Dendritic cell treated with granulocyte-macrophage colony-stimulating factor and Interleukin-4, amounts not matched to agents 40 ng/mL and 50 ng/mL, for 4 days (primary cell): Measurements from ENCODE around the gene SLC9A7.

ENCODE experiments used
- H3K27ac Mint-ChIP-seq: one replicate; pipeline ENCODE4 v1.8.0; 2022; ENCODE audit warnings: mild to moderate bottlenecking, mixed read lengths
- H3K27me3 Mint-ChIP-seq: one replicate; pipeline ENCODE4 v1.8.0; 2022; ENCODE audit warnings: mild to moderate bottlenecking, mixed read lengths
- H3K36me3 Mint-ChIP-seq: one replicate; pipeline ENCODE4 v1.8.0; 2022; ENCODE audit warnings: low read depth, mixed read lengths
- H3K4me1 Mint-ChIP-seq: one replicate; pipeline ENCODE4 v1.8.0; 2022; ENCODE audit warnings: low read depth, mixed read lengths
- H3K4me3 Mint-ChIP-seq: one replicate; pipeline ENCODE4 v1.8.0; 2022; ENCODE audit warnings: mild to moderate bottlenecking, moderate library complexity, mixed read lengths
- H3K9me3 Mint-ChIP-seq: one replicate; pipeline ENCODE4 v1.8.0; 2022; ENCODE audit warnings: mixed read lengths
- intact Hi-C: fragments of 100-400 bp; cut with micrococcal nuclease; formaldehyde crosslinking; loops from one replicate; pipeline ENCODE4 v1.15.0; 2022

Gene SLC9A7

DNA sequence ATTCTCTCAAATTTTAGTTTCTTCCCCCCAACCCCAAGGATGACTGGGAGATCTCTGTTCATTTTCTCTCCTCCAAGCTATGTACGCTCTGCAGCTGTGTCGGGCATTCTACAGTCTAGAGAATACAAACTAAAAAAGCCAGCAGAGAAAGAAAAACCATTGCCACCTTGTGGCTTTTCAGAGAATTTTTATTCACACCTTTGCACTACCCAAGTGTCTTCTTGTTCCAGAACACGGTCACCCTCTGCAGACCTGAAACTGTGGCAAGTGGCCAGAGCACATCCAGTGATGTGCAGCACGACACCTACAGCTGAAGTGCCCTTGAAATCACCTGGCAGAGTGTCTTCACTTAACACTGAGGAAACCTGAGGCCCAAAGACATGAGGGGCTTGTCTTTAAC is 116.8 kb downstream of the SLC9A7 start:
- H3K9me3 Mint-ChIP-seq, result no peaks in the 10 kb centered on the region
- intact Hi-C loops, result loop anchor here (5.0 kb wide), 1 partner anchor 65 kb away; no protein-coding TSS in a partner anchor
- no peak overlapping the region for H3K4me3 Mint-ChIP-seq
- peaks cover 5% of the 10 kb centered on the region for H3K36me3 Mint-ChIP-seq
- H3K27ac Mint-ChIP-seq, result no peak overlapping the region
- no peaks in the 10 kb centered on the region for H3K27me3 Mint-ChIP-seq
- H3K4me1 Mint-ChIP-seq, result peaks cover 7% of the 10 kb centered on the region

DNA sequence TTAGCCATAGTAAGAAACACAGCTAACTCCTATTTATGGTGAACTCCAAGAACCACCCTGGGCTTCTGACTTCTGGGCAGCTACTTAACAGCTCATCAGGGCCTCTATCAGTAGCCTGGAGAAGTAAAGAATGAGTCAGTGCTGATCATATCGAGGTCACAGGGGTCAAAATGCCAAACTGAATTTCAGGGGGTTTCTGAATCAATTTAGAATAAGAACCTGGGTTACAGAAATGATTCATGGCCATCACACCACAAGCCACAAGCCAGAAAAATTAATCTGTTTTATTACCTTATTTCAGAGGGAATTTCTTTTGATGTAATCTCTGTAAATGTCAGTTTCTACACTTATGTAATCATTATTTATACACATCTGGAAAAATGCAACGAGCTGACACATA is 121.0 kb downstream of the SLC9A7 start:
- Mint-ChIP-seq H3K4me3 (no peak overlapping the region), H3K27ac (no peak overlapping the region), H3K9me3 (no peaks in the 10 kb centered on the region), H3K27me3 (no peaks in the 10 kb centered on the region), H3K4me1 (peaks cover 8% of the 10 kb centered on the region), H3K36me3 (peaks cover 8% of the 10 kb centered on the region)
- intact Hi-C loops, result no loop called here

DNA sequence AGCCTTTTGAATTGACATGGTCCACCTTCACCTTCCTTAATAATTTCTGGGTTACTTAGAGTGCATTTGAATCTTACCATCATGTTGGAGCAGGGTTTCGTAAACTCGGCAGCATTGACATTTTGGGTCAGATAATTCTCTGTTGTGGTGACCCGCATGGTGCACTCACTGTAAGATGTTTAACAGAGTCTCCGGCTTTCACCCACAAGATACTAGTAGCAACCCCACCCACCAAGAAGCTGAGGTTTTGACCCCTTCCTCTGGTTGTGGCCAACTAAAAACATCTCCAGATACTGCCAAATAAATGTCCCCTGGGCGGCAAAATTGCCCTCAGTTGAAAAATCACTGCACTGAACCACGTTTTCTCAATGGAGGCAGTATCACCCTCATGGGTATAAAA is 122.7 kb downstream of the SLC9A7 start:
- intact Hi-C loops, result no loop called here
- Mint-ChIP-seq H3K4me1 (peaks cover 15% of the 10 kb centered on the region), H3K4me3 (no peak overlapping the region), H3K36me3 (peaks cover 6% of the 10 kb centered on the region), H3K27me3 (no peaks in the 10 kb centered on the region), H3K27ac (no peak overlapping the region), H3K9me3 (no peaks in the 10 kb centered on the region)

GRCh38 chrX:46635186-46635585 is 123.7 kb downstream of the SLC9A7 start:
- Mint-ChIP-seq H3K4me1 (peaks cover 20% of the 10 kb centered on the region), H3K27me3 (no peaks in the 10 kb centered on the region), H3K4me3 (no peak overlapping the region), H3K27ac (no peak overlapping the region), H3K36me3 (peaks cover 12% of the 10 kb centered on the region), H3K9me3 (no peaks in the 10 kb centered on the region)
- intact Hi-C loops, result no loop called here

GRCh38 chrX:46634577-46634976 is 124.3 kb downstream of the SLC9A7 start:
- intact Hi-C loops, result no loop called here
- H3K4me1 Mint-ChIP-seq, result peaks cover 22% of the 10 kb centered on the region

GRCh38 chrX:46630141-46630540 is 128.8 kb downstream of the SLC9A7 start:
- Mint-ChIP-seq H3K9me3 (no peaks in the 10 kb centered on the region), H3K36me3 (peaks cover 8% of the 10 kb centered on the region), H3K4me3 (no peak overlapping the region), H3K27ac (peak overlapping the region; percentile 90), H3K4me1 (peaks cover 41% of the 10 kb centered on the region), H3K27me3 (no peaks in the 10 kb centered on the region)
- intact Hi-C loops, result no loop called here

More at GRCh38 chrX:46634577-46634976, 124.3 kb downstream of the SLC9A7 start:
- no peaks in the 10 kb centered on the region for H3K27me3 Mint-ChIP-seq
- peaks cover 12% of the 10 kb centered on the region for H3K36me3 Mint-ChIP-seq
- H3K27ac Mint-ChIP-seq, result no peak overlapping the region
- no peak overlapping the region for H3K4me3 Mint-ChIP-seq
- no peaks in the 10 kb centered on the region for H3K9me3 Mint-ChIP-seq

DNA sequence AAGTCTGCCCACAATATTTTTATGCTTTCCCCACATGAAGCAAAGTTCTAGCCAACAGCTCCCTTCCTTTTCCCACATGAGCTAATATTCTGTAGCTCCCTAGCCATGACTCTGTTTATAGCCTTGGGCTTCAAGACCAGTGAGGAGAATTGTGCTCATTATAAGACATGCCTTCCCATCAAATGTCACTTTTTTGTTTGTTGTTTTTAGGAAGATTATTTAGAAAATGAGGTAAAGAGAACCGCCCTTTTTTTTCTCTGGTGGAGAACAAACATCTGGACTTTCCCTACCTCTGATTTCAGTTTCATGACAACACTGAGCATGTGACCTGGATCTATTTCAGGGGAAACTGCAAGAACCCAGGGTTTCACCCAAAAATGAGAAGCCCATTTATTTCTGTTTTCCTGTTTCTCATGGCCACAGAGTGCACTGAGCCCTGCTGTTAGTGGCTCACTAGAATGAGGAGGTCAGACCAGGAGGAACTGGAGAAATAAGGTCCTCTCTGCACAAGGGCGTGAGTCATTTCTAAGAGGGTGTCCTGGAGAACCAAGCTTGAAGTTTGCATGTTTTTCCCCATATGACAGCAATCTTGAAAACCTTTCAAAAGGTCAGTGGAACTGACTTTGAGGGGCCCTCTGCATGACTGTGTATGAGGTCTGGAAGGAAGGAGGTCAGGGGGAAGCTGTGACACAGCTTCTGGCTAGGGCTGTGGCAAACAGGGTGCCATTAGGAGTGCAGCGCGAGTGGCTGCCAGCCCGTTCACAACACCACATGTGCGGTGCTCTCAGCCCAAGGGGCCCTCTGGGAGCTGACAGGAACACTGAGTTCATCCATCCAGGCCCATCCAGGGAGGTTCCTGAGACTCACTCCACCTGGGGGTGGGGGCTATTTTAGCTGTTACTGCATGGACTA is 130.2 kb downstream of the SLC9A7 start:
- intact Hi-C loops, result no loop called here

GRCh38 chrX:46627711-46628419 is 131.1 kb downstream of the SLC9A7 start:
- intact Hi-C loops, result loop anchor here (2.0 kb wide), 1 partner anchor 51 kb away; no protein-coding TSS in a partner anchor
- peaks cover 35% of the 10 kb centered on the region for H3K4me1 Mint-ChIP-seq
- peak overlapping the region; percentile 90 for H3K27ac Mint-ChIP-seq
- H3K27me3 Mint-ChIP-seq, result no peaks in the 10 kb centered on the region
- peaks cover 6% of the 10 kb centered on the region for H3K36me3 Mint-ChIP-seq
- no peak overlapping the region for H3K4me3 Mint-ChIP-seq
- no peaks in the 10 kb centered on the region for H3K9me3 Mint-ChIP-seq

More for the DNA sequence above, 130.2 kb downstream of the SLC9A7 start:
- Mint-ChIP-seq H3K27ac (peak overlapping the region; percentile 90), H3K4me3 (peak overlapping the region; percentile 26), H3K4me1 (peaks cover 41% of the 10 kb centered on the region), H3K9me3 (no peaks in the 10 kb centered on the region), H3K27me3 (no peaks in the 10 kb centered on the region), H3K36me3 (peaks cover 6% of the 10 kb centered on the region)

DNA sequence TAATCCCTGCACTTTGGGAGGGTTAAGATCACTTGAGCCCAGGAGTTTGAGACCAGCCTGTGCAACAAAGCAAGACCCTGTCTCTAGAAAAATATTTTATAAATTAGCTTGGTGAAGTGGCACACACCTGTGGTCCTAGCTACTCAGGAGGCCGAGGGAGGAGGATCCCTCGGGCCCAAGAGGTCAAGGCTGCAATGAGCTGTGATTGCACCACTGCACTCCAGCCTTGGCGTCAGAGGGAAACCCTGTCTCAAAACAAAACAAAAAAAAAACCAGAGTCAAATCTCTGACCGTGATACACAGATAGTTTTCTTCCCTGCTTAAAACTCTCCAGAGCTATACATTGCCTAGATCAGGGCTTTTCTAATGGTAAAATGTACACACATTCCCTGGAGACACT is 131.9 kb downstream of the SLC9A7 start:
- Mint-ChIP-seq H3K4me1 (peaks cover 29% of the 10 kb centered on the region), H3K27ac (peak overlapping the region; percentile 53), H3K27me3 (no peaks in the 10 kb centered on the region), H3K9me3 (no peaks in the 10 kb centered on the region), H3K4me3 (no peak overlapping the region), H3K36me3 (peaks cover 6% of the 10 kb centered on the region)
- intact Hi-C loops, result loop anchor here (2.0 kb wide), 1 partner anchor 50 kb away; no protein-coding TSS in a partner anchor

DNA sequence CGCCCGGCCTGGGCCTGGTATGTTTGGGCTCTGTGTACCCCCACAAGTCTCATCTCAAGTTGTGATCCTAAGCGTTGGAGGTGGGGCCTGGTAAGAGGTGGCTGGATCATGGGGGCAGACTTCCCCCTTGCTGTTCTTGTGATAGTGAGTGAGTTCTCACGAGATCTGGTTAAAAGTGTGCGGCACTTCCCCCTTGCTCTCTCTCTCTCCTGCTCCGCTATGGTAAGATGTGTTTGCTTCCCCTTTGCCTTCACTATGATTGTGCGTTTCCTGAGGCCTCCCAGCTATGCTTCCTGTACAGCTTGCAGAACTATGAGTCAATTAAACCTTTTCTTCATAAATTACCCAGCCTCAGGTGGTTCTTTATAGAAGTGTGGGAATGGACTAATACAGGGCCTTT is 132.4 kb downstream of the SLC9A7 start:
- Mint-ChIP-seq H3K27me3 (no peaks in the 10 kb centered on the region), H3K4me1 (peaks cover 26% of the 10 kb centered on the region), H3K36me3 (peaks cover 6% of the 10 kb centered on the region), H3K9me3 (no peaks in the 10 kb centered on the region), H3K4me3 (no peak overlapping the region), H3K27ac (peak overlapping the region; percentile 53)
- intact Hi-C loops, result loop anchor here (2.0 kb wide), 1 partner anchor 50 kb away; no protein-coding TSS in a partner anchor

DNA sequence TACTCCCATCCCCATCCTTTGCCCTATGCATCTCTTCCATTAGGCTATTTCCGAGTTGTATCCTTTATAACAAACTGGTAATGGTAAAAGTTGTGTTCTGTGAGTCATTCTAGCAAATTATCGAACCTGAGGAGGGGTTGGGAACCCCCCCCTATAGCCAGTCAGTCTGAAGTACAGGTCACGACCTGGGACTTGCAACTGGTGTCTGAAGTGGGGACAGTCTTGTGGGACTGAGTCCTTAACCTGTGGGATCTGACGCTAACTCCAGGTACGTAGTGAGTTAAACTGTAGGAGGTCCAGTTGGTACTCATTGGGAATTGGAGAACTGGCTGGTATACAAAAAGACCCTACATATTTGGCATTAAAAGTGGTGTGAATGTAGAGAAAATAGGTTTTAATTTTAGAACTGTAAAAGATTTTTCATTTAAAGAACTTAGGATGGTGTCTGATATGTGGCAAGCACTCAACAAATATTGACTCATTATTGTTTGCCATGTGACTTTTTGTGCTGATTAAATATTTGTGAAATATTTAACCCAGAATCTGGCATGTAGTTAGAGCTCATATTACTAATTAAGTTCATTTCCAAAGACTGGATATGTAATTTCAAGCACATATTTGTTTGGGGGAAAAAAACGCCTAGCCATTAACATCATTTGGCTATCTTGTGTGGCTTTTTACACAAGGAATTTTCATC is 134.7 kb downstream of the SLC9A7 start:
- H3K4me3 Mint-ChIP-seq, result no peak overlapping the region
- peaks cover 17% of the 10 kb centered on the region for H3K4me1 Mint-ChIP-seq
- H3K27me3 Mint-ChIP-seq, result no peaks in the 10 kb centered on the region
- H3K27ac Mint-ChIP-seq, result no peak overlapping the region
- intact Hi-C loops, result no loop called here
- no peaks in the 10 kb centered on the region for H3K9me3 Mint-ChIP-seq
- no peaks in the 10 kb centered on the region for H3K36me3 Mint-ChIP-seq

DNA sequence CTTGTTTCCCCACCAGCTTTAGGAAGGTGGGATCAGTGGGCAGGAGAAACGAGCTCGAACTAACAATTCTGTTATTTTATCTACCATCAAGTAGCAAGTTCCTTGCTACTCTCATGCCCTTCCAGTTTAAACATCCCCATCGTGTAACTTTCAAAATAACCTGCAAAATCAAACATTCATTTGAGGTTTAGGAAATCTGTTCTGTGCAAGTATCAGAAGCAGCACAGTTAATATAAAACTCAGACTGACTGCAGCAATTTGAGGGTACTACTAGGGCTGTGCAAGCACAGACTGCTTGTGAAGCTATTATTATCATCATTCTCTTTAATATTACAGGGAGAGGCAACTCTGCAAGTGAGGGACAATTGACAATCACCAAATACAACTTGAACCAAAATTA is 137.3 kb downstream of the SLC9A7 start:
- H3K27me3 Mint-ChIP-seq, result no peaks in the 10 kb centered on the region
- peaks cover 17% of the 10 kb centered on the region for H3K36me3 Mint-ChIP-seq
- H3K9me3 Mint-ChIP-seq, result no peaks in the 10 kb centered on the region
- H3K4me3 Mint-ChIP-seq, result no peak overlapping the region
- H3K4me1 Mint-ChIP-seq, result no peaks in the 10 kb centered on the region
- no peak overlapping the region for H3K27ac Mint-ChIP-seq
- intact Hi-C loops, result no loop called here

DNA sequence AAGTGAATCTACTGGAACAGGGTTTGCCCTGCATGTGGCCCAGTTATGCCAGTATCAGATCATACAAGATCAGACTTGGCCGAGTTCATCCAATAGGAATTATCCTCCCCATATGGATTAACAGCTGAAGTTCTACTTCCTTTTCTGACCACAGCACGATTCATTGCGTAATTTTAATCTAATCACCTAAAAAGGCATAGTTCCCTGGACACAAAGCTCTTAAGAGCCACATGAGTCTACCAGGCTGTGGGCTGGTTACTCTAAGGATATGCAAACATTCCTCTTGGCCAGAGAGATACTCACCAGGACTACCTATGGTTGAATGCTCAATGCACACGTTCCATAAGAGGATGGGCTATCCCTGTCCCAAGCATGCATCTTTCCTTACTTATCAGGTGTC is 138.4 kb downstream of the SLC9A7 start:
- no peaks in the 10 kb centered on the region for H3K9me3 Mint-ChIP-seq
- H3K36me3 Mint-ChIP-seq, result peaks cover 22% of the 10 kb centered on the region
- H3K4me3 Mint-ChIP-seq, result no peak overlapping the region
- H3K4me1 Mint-ChIP-seq, result no peaks in the 10 kb centered on the region
- no peak overlapping the region for H3K27ac Mint-ChIP-seq
- H3K27me3 Mint-ChIP-seq, result no peaks in the 10 kb centered on the region
- intact Hi-C loops, result no loop called here

DNA sequence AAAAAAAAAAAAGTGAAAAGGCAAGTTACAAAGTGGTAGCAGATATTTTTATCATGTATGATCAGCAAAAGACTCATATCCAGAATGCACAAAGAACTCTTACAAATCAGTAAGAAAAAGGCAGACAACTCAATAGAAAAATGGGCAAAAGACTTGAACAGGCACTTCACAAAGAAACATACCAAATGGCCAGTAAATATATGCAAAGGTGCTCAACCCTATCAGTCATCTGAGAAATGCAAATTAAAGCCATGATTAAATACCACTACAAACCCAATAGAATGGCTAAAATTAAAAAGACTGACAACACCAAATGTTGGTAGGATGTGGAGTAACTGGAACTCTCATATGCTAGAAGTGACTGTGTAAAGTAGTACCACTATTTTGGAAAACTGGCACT is 140.0 kb downstream of the SLC9A7 start:
- Mint-ChIP-seq H3K36me3 (peaks cover 31% of the 10 kb centered on the region), H3K4me1 (no peaks in the 10 kb centered on the region), H3K27ac (no peak overlapping the region), H3K27me3 (no peaks in the 10 kb centered on the region), H3K4me3 (no peak overlapping the region), H3K9me3 (no peaks in the 10 kb centered on the region)
- intact Hi-C loops, result no loop called here
